Measurements from ENCODE around the gene CDK8. TPM values are rescaled to one million over a fixed set of nuclear protein-coding genes. Genes with fewer than 3 reads are reported as not detected.

Gene CDK8
- total and polyA plus RNA-seq, 2 experiments from 2014 or later, result 13.6 to 24.0 TPM

GRCh38 chr13:26219726-26220125 lies 34.2 kb upstream of the CDK8 start:
- peaks cover 12% of the 10 kb centered on the region for H3K79me2 ChIP-seq (replicated peaks; ENCODE audit: insufficient read depth)
- no peaks in the 10 kb centered on the region for H3K27me3 ChIP-seq (ENCODE audit: insufficient read depth)
- no peak for DNase-seq (ENCODE audit: low spot score)
- H3K36me3 Mint-ChIP-seq (ENCODE audit: low read depth), result peaks cover 29% of the 10 kb centered on the region
- no peak overlapping the region for H2AFZ ChIP-seq
- H3K4me1 ChIP-seq (ENCODE audit: insufficient read depth), result 0 out of 2 replicates have a peak, but pooled peaks cover 8% of the 10 kb centered on the region
- H3K9me3 Mint-ChIP-seq, result no peaks in the 10 kb centered on the region
- no peak overlapping the region for H3K27ac Mint-ChIP-seq
- no peaks in the 10 kb centered on the region for H4K20me1 ChIP-seq (replicated peaks; ENCODE audit: insufficient read depth)
- H3K4me2 ChIP-seq, result no peak overlapping the region
- no peak for ATAC-seq
- TF ChIP-seq, protein P1, sequence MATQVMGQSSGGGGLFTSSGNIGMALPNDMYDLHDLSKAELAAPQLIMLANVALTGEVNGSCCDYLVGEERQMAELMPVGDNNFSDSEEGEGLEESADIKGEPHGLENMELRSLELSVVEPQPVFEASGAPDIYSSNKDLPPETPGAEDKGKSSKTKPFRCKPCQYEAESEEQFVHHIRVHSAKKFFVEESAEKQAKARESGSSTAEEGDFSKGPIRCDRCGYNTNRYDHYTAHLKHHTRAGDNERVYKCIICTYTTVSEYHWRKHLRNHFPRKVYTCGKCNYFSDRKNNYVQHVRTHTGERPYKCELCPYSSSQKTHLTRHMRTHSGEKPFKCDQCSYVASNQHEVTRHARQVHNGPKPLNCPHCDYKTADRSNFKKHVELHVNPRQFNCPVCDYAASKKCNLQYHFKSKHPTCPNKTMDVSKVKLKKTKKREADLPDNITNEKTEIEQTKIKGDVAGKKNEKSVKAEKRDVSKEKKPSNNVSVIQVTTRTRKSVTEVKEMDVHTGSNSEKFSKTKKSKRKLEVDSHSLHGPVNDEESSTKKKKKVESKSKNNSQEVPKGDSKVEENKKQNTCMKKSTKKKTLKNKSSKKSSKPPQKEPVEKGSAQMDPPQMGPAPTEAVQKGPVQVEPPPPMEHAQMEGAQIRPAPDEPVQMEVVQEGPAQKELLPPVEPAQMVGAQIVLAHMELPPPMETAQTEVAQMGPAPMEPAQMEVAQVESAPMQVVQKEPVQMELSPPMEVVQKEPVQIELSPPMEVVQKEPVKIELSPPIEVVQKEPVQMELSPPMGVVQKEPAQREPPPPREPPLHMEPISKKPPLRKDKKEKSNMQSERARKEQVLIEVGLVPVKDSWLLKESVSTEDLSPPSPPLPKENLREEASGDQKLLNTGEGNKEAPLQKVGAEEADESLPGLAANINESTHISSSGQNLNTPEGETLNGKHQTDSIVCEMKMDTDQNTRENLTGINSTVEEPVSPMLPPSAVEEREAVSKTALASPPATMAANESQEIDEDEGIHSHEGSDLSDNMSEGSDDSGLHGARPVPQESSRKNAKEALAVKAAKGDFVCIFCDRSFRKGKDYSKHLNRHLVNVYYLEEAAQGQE (IDR thresholded peaks at IDR 0.05; ENCODE audit: unreplicated experiment), result no peak
- TF ChIP-seq ZNF331 (CRISPR knock-in tag; IDR thresholded peaks at IDR 0.05; ENCODE audit: low read depth) (no peak), STAT1 (IDR thresholded peaks at IDR 0.05; ENCODE audit: unreplicated experiment) (no peak), ZNF462 (CRISPR knock-in tag; IDR thresholded peaks at IDR 0.05) (no peak), ETS1 (IDR thresholded peaks at IDR 0.05) (no peak), POLR2AphosphoS5 (IDR thresholded peaks at IDR 0.05; ENCODE audit: low read depth) (no peak), EZH2 (IDR thresholded peaks at IDR 0.05; ENCODE audit: low read depth, unreplicated experiment) (no peak), NANOG (IDR thresholded peaks at IDR 0.05; ENCODE audit: borderline replicate concordance) (no peak), JUNB (IDR thresholded peaks at IDR 0.05; ENCODE audit: unreplicated experiment) (no peak), ZNF114 (CRISPR knock-in tag; IDR thresholded peaks at IDR 0.05) (no peak), EZH2phosphoT487 (IDR thresholded peaks at IDR 0.05; ENCODE audit: unreplicated experiment) (no peak), CREB1 (CRISPR knock-in tag; IDR thresholded peaks at IDR 0.05; ENCODE audit: low read depth) (no peak)
- TF ChIP-seq, protein P2, sequence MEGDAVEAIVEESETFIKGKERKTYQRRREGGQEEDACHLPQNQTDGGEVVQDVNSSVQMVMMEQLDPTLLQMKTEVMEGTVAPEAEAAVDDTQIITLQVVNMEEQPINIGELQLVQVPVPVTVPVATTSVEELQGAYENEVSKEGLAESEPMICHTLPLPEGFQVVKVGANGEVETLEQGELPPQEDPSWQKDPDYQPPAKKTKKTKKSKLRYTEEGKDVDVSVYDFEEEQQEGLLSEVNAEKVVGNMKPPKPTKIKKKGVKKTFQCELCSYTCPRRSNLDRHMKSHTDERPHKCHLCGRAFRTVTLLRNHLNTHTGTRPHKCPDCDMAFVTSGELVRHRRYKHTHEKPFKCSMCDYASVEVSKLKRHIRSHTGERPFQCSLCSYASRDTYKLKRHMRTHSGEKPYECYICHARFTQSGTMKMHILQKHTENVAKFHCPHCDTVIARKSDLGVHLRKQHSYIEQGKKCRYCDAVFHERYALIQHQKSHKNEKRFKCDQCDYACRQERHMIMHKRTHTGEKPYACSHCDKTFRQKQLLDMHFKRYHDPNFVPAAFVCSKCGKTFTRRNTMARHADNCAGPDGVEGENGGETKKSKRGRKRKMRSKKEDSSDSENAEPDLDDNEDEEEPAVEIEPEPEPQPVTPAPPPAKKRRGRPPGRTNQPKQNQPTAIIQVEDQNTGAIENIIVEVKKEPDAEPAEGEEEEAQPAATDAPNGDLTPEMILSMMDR (conservative IDR thresholded peaks at IDR 0.05; ENCODE audit: low read depth in 2 of 2), result no peak
- peaks cover 17% of the 10 kb centered on the region for H3K4me1 Mint-ChIP-seq
- no peak overlapping the region for H3K4me3 Mint-ChIP-seq
- H3K36me3 ChIP-seq (ENCODE audit: insufficient read depth), result peaks cover 6% of the 10 kb centered on the region
- no peaks in the 10 kb centered on the region for H3K9me2 ChIP-seq (ENCODE audit: insufficient read depth)
- no peak overlapping the region for H3K4me3 ChIP-seq
- no peaks in the 10 kb centered on the region for H3K27me3 Mint-ChIP-seq (ENCODE audit: insufficient read depth, low read depth, poor library complexity)
- H3F3A ChIP-seq (replicated peaks; ENCODE audit: low read depth), result no peaks in the 10 kb centered on the region
- H3K27ac ChIP-seq (ENCODE audit: low read depth), result no peak overlapping the region

All from GM23338 (cell line).